SU-DHL-6 (cell line): ENCODE measurements around the gene UMODL1.

Experiments
- H2AFZ ChIP-seq: fragments of 200-600 bp; sonication (generic); 2 replicates; pipeline ENCODE4 v1.6.1; 2014; ENCODE audit warnings: low read depth, mild to moderate bottlenecking, moderate library complexity, mixed read lengths, antibody characterized with exemption, low read length; ENCODE audit not compliant: severe bottlenecking
- H3F3A ChIP-seq: fragments of 200-600 bp; shearing (Covaris generic); 2 replicates; pipeline ENCODE4 v1.6.0; 2016; ENCODE audit warnings: antibody characterized with exemption, mild to moderate bottlenecking; ENCODE audit not compliant: insufficient read depth
- H3K27ac ChIP-seq: fragments of 200-600 bp; sonication (generic); 2 replicates; pipeline ENCODE4 v1.5.1; 2016; ENCODE audit warnings: low read depth, mild to moderate bottlenecking, low read length, moderate library complexity, mixed read lengths
- H3K27me3 ChIP-seq: fragments of 200-600 bp; sonication (generic), shearing (Covaris generic); 2 replicates; pipeline ENCODE4 v1.6.0; 2014; ENCODE audit warnings: mild to moderate bottlenecking, low read length
- H3K36me3 ChIP-seq: fragments of 200-600 bp; sonication (generic); 2 replicates; pipeline ENCODE4 v1.6.1; 2014; ENCODE audit warnings: mild to moderate bottlenecking, low read length, mixed read lengths
- H3K4me2 ChIP-seq: fragments of 300-600, 200-600 bp; shearing (Covaris generic), sonication (generic); 2 replicates; pipeline ENCODE4 v1.6.0; 2014; ENCODE audit warnings: low read length, low read depth, mild to moderate bottlenecking; ENCODE audit not compliant: poor library complexity, severe bottlenecking
- H3K4me3 ChIP-seq: fragments of 200-600 bp; sonication (generic); 2 replicates; pipeline ENCODE4 v1.5.1; 2014; ENCODE audit warnings: antibody characterized with exemption, low read length, mild to moderate bottlenecking, mixed read lengths; ENCODE audit not compliant: insufficient read depth, poor library complexity, severe bottlenecking
- H3K79me2 ChIP-seq: fragments of 200-600 bp; sonication (generic); 2 replicates; pipeline ENCODE4 v1.6.1; 2014; ENCODE audit warnings: mild to moderate bottlenecking, low read length, moderate library complexity; ENCODE audit not compliant: insufficient read depth
- H3K9ac ChIP-seq: fragments of 200-600 bp; sonication (generic); 2 replicates; pipeline ENCODE4 v1.7.0; 2014; ENCODE audit warnings: mild to moderate bottlenecking, low read length
- H3K9me2 ChIP-seq: fragments of 200-600 bp; sonication (generic); replicated peaks from 2 replicates; pipeline ENCODE4 v1.6.1; 2014; ENCODE audit warnings: low read length; ENCODE audit not compliant: insufficient read depth
- H3K9me3 ChIP-seq: fragments of 200-600 bp; sonication (generic); 2 replicates; pipeline ENCODE4 v1.6.1; 2014; ENCODE audit warnings: low read length, mixed read lengths; ENCODE audit not compliant: insufficient read depth
- H4K20me1 ChIP-seq: fragments of 200-600 bp; sonication (generic); 2 replicates; pipeline ENCODE4 v1.6.1; 2014; ENCODE audit warnings: low read depth, mild to moderate bottlenecking, antibody characterized with exemption, low read length, moderate library complexity, mixed read lengths
- CTCF ChIP-seq: fragments of 200-600 bp; sonication (generic); IDR thresholded peaks from one replicate; pipeline ENCODE4 v1.5.1; 2017; ENCODE audit warnings: antibody characterized with exemption, mild to moderate bottlenecking, low read length, moderate library complexity; ENCODE audit not compliant: insufficient read depth, poor library complexity, severe bottlenecking
- EZH2phosphoT487 ChIP-seq: fragments of 200-600 bp; sonication (generic), shearing (Covaris generic); conservative IDR thresholded peaks from 2 replicates; pipeline ENCODE4 v1.6.1; 2018; ENCODE audit warnings: mild to moderate bottlenecking, antibody characterized with exemption, low read length, moderate library complexity, mixed read lengths

The UMODL1 gene

GRCh38 chr21:42022906-42023305 lies 48.2 kb upstream of the UMODL1 start:
- H3K4me2 ChIP-seq = no peak overlapping the region

GRCh38 chr21:42025376-42026081 lies 45.6 kb upstream of the UMODL1 start:
- Histone ChIP-seq H3K79me2 (no peaks in the 10 kb centered on the region), H3K27me3 (no peaks in the 10 kb centered on the region), H3K9me2 (no peaks in the 10 kb centered on the region), H4K20me1 (no peaks in the 10 kb centered on the region), H3K36me3 (no peaks in the 10 kb centered on the region), H3K9me3 (no peaks in the 10 kb centered on the region), H3F3A (no peaks in the 10 kb centered on the region), H3K9ac (no peak overlapping the region), H3K4me3 (no peak overlapping the region), H3K27ac (no peak overlapping the region), H3K4me2 (no peak overlapping the region), H2AFZ (no peak overlapping the region)
- no peak for TF ChIP-seq CTCF
- TF ChIP-seq EZH2phosphoT487 = no peak

More at GRCh38 chr21:42022906-42023305, 48.2 kb upstream of the UMODL1 start:
- H4K20me1 ChIP-seq = no peaks in the 10 kb centered on the region
- H3K79me2 ChIP-seq = no peaks in the 10 kb centered on the region
- TF ChIP-seq CTCF (no peak), EZH2phosphoT487 (no peak)
- no peaks in the 10 kb centered on the region for H3K27me3 ChIP-seq
- H3K9me2 ChIP-seq = no peaks in the 10 kb centered on the region
- no peaks in the 10 kb centered on the region for H3K9me3 ChIP-seq
- no peak overlapping the region for H3K4me3 ChIP-seq
- H3F3A ChIP-seq = no peaks in the 10 kb centered on the region
- no peak overlapping the region for H2AFZ ChIP-seq
- no peak overlapping the region for H3K9ac ChIP-seq
- H3K36me3 ChIP-seq = no peaks in the 10 kb centered on the region
- no peak overlapping the region for H3K27ac ChIP-seq

GRCh38 chr21:42026082-42026435 lies 45.1 kb upstream of the UMODL1 start:
- no peak overlapping the region for H3K9ac ChIP-seq
- no peak overlapping the region for H3K4me2 ChIP-seq
- no peaks in the 10 kb centered on the region for H4K20me1 ChIP-seq
- H3K9me3 ChIP-seq = no peaks in the 10 kb centered on the region
- H3K27me3 ChIP-seq = no peaks in the 10 kb centered on the region
- no peaks in the 10 kb centered on the region for H3K36me3 ChIP-seq
- H3K27ac ChIP-seq = no peak overlapping the region
- no peaks in the 10 kb centered on the region for H3K9me2 ChIP-seq
- no peaks in the 10 kb centered on the region for H3F3A ChIP-seq
- no peak overlapping the region for H2AFZ ChIP-seq
- H3K4me3 ChIP-seq = no peak overlapping the region
- no peaks in the 10 kb centered on the region for H3K79me2 ChIP-seq
- TF ChIP-seq EZH2phosphoT487 = no peak
- no peak for TF ChIP-seq CTCF
